DMS 273 (cell line): ENCODE data around the gene DUSP5.

ENCODE experiments used
- DNase-seq: peaks from one replicate; lab custom pipeline; 2025; ENCODE audit not compliant: unreplicated experiment; lab: John Stamatoyannopoulos, UW

The DUSP5 gene

DNA sequence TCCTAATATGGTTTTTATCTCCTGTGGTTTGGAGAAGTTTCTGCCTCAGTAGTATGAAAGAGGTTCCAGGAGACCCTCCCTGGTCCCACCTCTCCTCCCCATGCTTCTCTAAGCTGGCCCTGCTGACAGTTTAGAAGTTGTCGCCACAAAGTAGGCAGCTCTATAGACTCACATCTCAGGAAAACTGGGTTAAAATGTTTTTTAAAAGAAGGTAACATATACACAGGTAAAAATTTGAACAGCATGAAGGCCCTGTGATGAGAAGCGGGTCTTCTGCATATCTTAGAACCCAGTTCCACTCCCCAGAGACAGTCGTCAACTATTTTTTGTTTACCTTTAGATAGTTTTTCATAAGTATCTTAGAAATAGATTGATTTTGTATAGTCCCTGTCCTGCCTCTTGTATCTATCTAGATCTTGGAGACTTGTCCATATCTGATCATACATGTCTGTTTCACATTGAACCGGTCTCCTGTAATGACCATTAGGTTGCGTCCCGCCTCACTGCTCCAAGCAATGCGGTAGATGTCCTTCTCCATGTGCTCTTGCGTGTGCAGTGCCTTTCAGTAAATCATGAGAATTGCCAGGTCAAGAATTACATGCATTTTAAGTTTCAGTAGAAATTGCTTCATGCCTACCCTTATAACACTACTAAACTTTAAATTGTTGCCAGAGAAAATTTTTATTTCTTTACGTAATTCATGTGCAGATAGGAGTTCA lies 2.2 kb downstream of the DUSP5 start:
- no peak for DNase-seq

- no peak for DNase-seq
Observed at GRCh38 chr10:110500515-110500905, 2.8 kb downstream of the DUSP5 start.

DNA sequence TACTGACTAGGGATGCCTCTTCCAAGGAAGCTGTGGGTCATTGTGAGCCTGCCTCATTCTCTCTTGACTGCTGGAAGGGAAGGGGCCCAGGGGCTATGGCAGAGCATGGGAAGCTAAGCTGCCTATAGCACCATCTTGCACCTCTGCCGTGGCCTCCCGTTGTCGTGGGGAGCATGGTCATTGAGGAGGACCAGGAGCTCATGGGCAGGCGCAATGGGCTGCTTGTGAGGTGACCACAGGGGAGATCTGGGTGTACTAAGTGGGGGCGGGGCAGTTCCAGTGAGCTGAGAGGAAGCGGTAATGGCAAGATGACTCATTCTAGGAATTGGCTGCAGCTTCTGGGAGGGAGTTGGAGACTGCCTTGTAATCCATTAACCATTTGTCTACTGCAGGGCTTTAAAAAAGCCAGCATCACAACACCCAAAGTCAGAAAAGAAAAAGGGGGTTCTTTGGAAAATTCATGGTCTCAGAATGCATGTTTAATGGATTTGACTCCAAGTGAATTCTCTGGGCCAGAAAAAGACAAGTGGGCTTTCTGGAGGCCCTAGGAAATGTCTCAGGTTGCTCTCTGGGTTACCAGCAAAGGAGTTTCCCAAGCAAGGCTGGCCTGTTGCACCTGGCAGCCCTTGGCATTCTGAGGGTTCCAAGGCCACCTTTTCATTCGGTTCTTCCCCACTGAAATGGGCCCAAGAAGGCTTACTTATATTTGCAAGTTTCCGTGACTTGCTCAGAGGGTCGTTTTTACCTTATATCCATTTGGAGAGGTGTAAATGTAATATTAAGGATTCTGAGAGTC lies 3.6 kb downstream of the DUSP5 start:
- peak; percentile 75 for DNase-seq

GRCh38 chr10:110502072-110502845 lies 4.6 kb downstream of the DUSP5 start:
- peak; percentile 21 for DNase-seq

- DNase-seq = peak; percentile 79
Observed at GRCh38 chr10:110502851-110503301, 5.2 kb downstream of the DUSP5 start.

DNA sequence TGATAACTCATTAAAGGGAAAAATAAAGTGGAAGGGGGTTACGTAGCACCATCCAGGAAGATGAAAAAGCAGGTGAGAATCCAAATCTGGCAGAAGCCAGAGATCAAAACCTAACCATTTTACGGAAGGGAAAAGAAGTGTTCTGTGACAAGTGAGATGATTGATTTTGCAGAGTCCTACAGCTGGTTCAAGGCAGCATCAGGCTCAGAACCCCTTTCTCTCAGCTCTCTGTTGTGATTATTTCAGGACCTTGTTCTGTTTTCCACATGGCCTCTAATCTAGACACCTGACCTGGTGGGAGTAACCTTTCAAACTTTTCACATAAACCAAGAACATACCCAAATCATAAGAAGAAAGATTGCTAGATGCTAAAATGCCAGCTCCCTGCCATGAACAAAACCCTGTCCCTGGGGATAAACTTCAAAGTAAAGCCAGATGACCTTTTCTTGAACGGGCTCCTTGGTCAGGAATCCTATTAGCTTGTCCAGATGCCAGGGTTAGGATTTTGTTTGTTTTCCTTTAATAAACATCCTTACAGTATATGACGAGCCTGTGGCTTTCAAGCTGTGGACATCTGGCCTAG lies 5.9 kb downstream of the DUSP5 start:
- DNase-seq = peak; percentile 24

GRCh38 chr10:110504111-110504735 lies 6.5 kb downstream of the DUSP5 start:
- DNase-seq = no peak

DNA sequence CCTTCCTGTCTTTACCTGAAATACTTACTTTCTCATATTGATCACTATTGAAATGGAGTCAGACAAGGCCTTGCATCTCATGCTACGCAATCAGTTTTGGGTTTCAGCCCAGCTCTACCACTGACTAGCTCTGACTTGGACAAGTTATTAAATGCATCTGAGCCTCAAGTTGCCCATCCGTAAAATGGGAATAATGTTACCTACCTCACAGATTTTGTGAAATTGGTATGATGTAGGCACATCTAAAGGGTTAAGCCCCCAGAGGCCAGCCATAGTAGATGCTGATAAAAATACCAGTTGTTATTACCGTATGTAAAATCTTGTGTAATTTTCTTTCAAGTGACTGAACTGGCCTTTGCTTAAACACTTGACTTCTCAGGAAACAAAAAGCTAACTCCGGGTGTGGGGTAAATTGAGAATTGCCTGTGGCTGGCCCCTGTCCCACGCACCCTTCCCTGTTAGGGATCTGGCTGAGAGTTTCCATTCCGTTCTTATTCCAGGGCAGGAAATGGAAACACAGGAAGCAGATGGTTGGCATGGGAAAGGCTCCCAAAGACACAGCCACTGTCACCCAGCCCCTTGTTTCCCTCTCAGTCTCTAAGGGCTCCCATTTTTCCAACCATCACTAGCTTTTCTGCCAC lies 7.5 kb downstream of the DUSP5 start:
- no peak for DNase-seq

- DNase-seq = no peak
Observed at GRCh38 chr10:110506448-110506847, 8.7 kb downstream of the DUSP5 start.

GRCh38 chr10:110507346-110507745 lies 9.6 kb downstream of the DUSP5 start:
- no peak for DNase-seq

DNA sequence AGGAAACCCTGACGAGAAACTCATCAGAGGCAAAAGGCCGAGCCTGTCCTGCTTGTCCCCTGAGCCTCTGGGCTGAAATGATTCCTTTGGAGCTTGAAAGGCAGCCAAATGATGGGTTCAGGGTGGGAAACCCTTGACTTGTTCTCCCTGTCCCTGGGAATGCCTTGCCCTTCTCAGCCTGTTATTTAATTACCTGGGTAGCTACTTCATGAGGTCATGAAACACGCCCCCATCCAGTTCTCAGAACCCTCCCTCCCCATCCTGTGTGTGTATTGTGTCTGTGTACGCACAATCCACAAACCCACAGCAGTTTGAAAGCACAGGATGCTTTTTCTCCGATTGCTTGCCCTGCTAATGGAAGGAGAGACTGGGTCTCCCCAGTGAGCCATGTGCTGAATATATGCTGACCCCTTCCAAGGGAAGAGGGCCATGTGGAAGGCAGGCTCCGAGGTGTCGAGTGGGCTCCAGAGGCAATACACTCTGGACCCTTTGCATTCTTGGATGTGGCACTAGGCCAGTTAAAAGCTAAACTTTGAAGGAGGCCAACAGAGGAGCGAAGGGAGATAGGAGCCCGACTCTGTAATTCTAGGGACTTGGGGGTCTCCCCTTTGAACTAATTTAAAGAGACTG lies 10.6 kb downstream of the DUSP5 start:
- DNase-seq = no peak

GRCh38 chr10:110508806-110509544 lies 11.3 kb downstream of the DUSP5 start:
- DNase-seq = no peak

GRCh38 chr10:110509560-110509959 lies 11.9 kb downstream of the DUSP5 start:
- DNase-seq = no peak

DNA sequence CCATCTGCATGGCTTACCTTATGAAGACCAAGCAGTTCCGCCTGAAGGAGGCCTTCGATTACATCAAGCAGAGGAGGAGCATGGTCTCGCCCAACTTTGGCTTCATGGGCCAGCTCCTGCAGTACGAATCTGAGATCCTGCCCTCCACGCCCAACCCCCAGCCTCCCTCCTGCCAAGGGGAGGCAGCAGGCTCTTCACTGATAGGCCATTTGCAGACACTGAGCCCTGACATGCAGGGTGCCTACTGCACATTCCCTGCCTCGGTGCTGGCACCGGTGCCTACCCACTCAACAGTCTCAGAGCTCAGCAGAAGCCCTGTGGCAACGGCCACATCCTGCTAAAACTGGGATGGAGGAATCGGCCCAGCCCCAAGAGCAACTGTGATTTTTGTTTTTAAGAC lies 12.4 kb downstream of the DUSP5 start:
- DNase-seq = no peak

- no peak for DNase-seq
Observed at GRCh38 chr10:110510730-110511129, 13.0 kb downstream of the DUSP5 start.

- no peak for DNase-seq
Observed at GRCh38 chr10:110511734-110512449, 14.2 kb downstream of the DUSP5 start.

GRCh38 chr10:110512461-110513187 lies 14.9 kb downstream of the DUSP5 start:
- no peak for DNase-seq

DNA sequence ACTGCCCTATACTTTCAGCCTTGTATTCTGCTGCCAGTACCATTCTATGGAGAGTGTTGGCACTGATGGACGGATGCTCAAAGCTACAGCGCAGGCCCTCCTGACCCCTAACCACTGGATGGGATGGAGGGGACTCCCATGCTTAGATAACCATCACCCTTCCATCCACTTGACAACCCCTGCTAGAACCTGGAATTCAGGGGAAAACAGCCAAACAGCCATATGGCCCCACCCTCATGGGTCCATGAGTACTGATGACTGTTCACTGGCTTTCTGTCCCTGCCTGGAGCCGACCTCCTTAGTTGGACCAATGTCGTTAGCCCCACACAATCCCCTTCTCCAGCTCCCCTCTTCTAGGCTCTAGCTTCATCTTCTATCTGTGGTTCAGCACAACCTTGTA lies 16.2 kb downstream of the DUSP5 start:
- DNase-seq = no peak
